Uterine smooth muscle cell (primary cell): Measurements from ENCODE around the gene TRIM26. TPM values are rescaled to one million over a fixed set of nuclear protein-coding genes. Genes with fewer than 3 reads are reported as not detected.

Experiments
- total RNA-seq: library from RNA; depleted of rRNA; stranded (reverse); fragments of >200 nt; gene quantifications from 2 replicates; pipeline ENCODE4 v1.2.3, GENCODE V29; 2014

The TRIM26 gene
- 24.0 and 28.9 TPM in 2 replicates for total RNA-seq

GRCh38 chr6:30212865-30213666, at the start of gene TRIM26:
TRIM26 (minus strand) TSS chr6:30213406; CDS start chr6:30199103, 14,303 bp downstream.

GRCh38 chr6:30163090-30163917, 49.9 kb downstream of the TRIM26 start, which contains the start of gene TRIM15:
TRIM15 (plus strand) TSS chr6:30163546; CDS start chr6:30163685, 139 bp downstream.

GRCh38 chr6:30160785-30161531, 52.2 kb downstream of the TRIM26 start, which contains the start of gene TRIM10:
TRIM10 (minus strand) TSS chr6:30161211; CDS start chr6:30160858, 353 bp downstream.

GRCh38 chr6:30135757-30136156, 77.4 kb downstream of the TRIM26 start, which contains the start of gene TRIM40:
TRIM40 (plus strand) TSS chr6:30136140; CDS start chr6:30137037, 897 bp downstream.

Other genes with a start within 250 kb of the TRIM26 start
- 34.8 and 39.0 TPM in 2 replicates for gene POLR1H, start 152.1 kb downstream of the TRIM26 start, total RNA-seq
- 10.3 and 11.9 TPM in 2 replicates for gene PPP1R11, start 146.2 kb downstream of the TRIM26 start, total RNA-seq
- not detected in 2 replicates for gene RNF39, start 137.6 kb downstream of the TRIM26 start, total RNA-seq
- not detected in 2 replicates for gene TRIM31, start 100.3 kb downstream of the TRIM26 start, total RNA-seq
- gene TRIM40, start 77.3 kb downstream of the TRIM26 start, total RNA-seq = not detected in 2 replicates
- 0.12 TPM in 1 of 2 replicates, not detected in the other for gene TRIM10, start 52.2 kb downstream of the TRIM26 start, total RNA-seq
- not detected in 2 replicates for gene TRIM15, start 49.9 kb downstream of the TRIM26 start, total RNA-seq
- gene TRIM39, start 113.5 kb upstream of the TRIM26 start, total RNA-seq = 8.4 and 13.9 TPM in 2 replicates
- 28.9 and 30.0 TPM in 2 replicates for gene RPP21, start 131.8 kb upstream of the TRIM26 start, total RNA-seq